SK-N-MC (cell line): Measurements from ENCODE around the gene LYSMD4.

Experiments
- DNase-seq: peaks from one replicate; pipeline ENCODE4 v3.0.0-alpha.2; 2011; ENCODE audit warnings: low read depth, low spot score
- H3K27ac ChIP-seq: fragments of 200-600 bp; sonication (generic); 2 replicates; pipeline ENCODE4 v1.5.1; 2016; ENCODE audit warnings: mixed run types
- H3K36me3 ChIP-seq: fragments of 200-600 bp; sonication (generic); 2 replicates; pipeline ENCODE4 v1.6.1; 2017; ENCODE audit warnings: antibody characterized with exemption, low read length, mixed read lengths; ENCODE audit not compliant: insufficient read depth
- H3K4me3 ChIP-seq: fragments of 200-600 bp; sonication (generic); 2 replicates; pipeline ENCODE4 v1.5.1; 2016
- H3K9ac ChIP-seq: fragments of 200-600 bp; sonication (generic); 2 replicates; pipeline ENCODE4 v1.8.0; 2017; ENCODE audit warnings: mixed run types, mixed read lengths; ENCODE audit not compliant: insufficient read length
- H3K9me3 ChIP-seq: fragments of 200-600 bp; sonication (generic); 2 replicates; pipeline ENCODE4 v1.6.1; 2017; ENCODE audit warnings: low read depth, mild to moderate bottlenecking, antibody characterized with exemption, low read length, moderate library complexity, mixed read lengths
- EZH2 ChIP-seq: fragments of 200-600 bp; sonication (generic); IDR thresholded peaks from one replicate; pipeline ENCODE4 v1.6.1; 2017; ENCODE audit warnings: antibody characterized with exemption
- FOXP2 ChIP-seq: optimal IDR thresholded peaks from 2 replicates; pipeline ENCODE3; 2011; ENCODE audit warnings: mild to moderate bottlenecking, moderate library complexity; ENCODE audit not compliant: insufficient read depth; ENCODE audit errors: extremely low read length, control extremely low read depth
- POLR2AphosphoS5 ChIP-seq: IDR thresholded peaks from 2 replicates; pipeline ENCODE4 v1.6.1; 2012; ENCODE audit warnings: mild to moderate bottlenecking, low read depth, low read length, borderline replicate concordance

The LYSMD4 gene

GRCh38 chr15:99712415-99712814 lies 20.8 kb downstream of the LYSMD4 start:
- H3K36me3 ChIP-seq: peaks cover 36% of the 10 kb centered on the region
- no peaks in the 10 kb centered on the region for H3K9me3 ChIP-seq
- DNase-seq: no peak
- H3K4me3 ChIP-seq: no peak overlapping the region
- TF ChIP-seq EZH2 (no peak), POLR2AphosphoS5 (no peak), FOXP2 (no peak)
- no peak overlapping the region for H3K9ac ChIP-seq
- H3K27ac ChIP-seq: no peak overlapping the region

- H3K4me3 ChIP-seq: no peak overlapping the region
- no peak overlapping the region for H3K27ac ChIP-seq
- no peak for DNase-seq
- H3K9ac ChIP-seq: no peak overlapping the region
- H3K36me3 ChIP-seq: peaks cover 36% of the 10 kb centered on the region
- no peak for TF ChIP-seq POLR2AphosphoS5
- TF ChIP-seq EZH2: no peak
- TF ChIP-seq FOXP2: no peak
- H3K9me3 ChIP-seq: no peaks in the 10 kb centered on the region
Measured at GRCh38 chr15:99711625-99712024, 21.6 kb downstream of the LYSMD4 start.

GRCh38 chr15:99709243-99709986 lies 23.8 kb downstream of the LYSMD4 start:
- Histone ChIP-seq H3K36me3 (peaks cover 25% of the 10 kb centered on the region), H3K4me3 (no peak overlapping the region), H3K27ac (no peak overlapping the region), H3K9me3 (no peaks in the 10 kb centered on the region), H3K9ac (no peak overlapping the region)
- no peak for DNase-seq
- no peak for TF ChIP-seq POLR2AphosphoS5
- TF ChIP-seq FOXP2: no peak
- no peak for TF ChIP-seq EZH2

- no peak for DNase-seq
- no peak overlapping the region for H3K9ac ChIP-seq
- peaks cover 25% of the 10 kb centered on the region for H3K36me3 ChIP-seq
Measured at GRCh38 chr15:99708563-99708962, 24.7 kb downstream of the LYSMD4 start.

GRCh38 chr15:99707473-99708270 lies 25.6 kb downstream of the LYSMD4 start:
- DNase-seq: no peak
- Histone ChIP-seq H3K9ac (peak overlapping the region; percentile 28), H3K36me3 (peaks cover 20% of the 10 kb centered on the region; the same call in 1 of the 2 replicates), H3K27ac (no peak overlapping the region), H3K4me3 (no peak overlapping the region; the same call in 1 of the 2 replicates), H3K9me3 (no peaks in the 10 kb centered on the region)
- TF ChIP-seq POLR2AphosphoS5: no peak
- TF ChIP-seq EZH2: no peak
- no peak for TF ChIP-seq FOXP2

More at GRCh38 chr15:99708563-99708962, 24.7 kb downstream of the LYSMD4 start:
- no peaks in the 10 kb centered on the region for H3K9me3 ChIP-seq
- H3K27ac ChIP-seq: no peak overlapping the region
- no peak for TF ChIP-seq FOXP2
- TF ChIP-seq EZH2: no peak
- TF ChIP-seq POLR2AphosphoS5: no peak
- no peak overlapping the region for H3K4me3 ChIP-seq

GRCh38 chr15:99706557-99707303 lies 26.5 kb downstream of the LYSMD4 start:
- no peak for DNase-seq
- H3K9ac ChIP-seq: peak overlapping the region; percentile 28
- TF ChIP-seq POLR2AphosphoS5 (no peak), FOXP2 (no peak), EZH2 (no peak)
- H3K4me3 ChIP-seq: no peak overlapping the region; the same call in 1 of the 2 replicates
- no peaks in the 10 kb centered on the region for H3K9me3 ChIP-seq
- H3K36me3 ChIP-seq: peaks cover 13% of the 10 kb centered on the region; the same call in 1 of the 2 replicates
- H3K27ac ChIP-seq: no peak overlapping the region

GRCh38 chr15:99704444-99704838 lies 28.8 kb downstream of the LYSMD4 start:
- no peak overlapping the region for H3K4me3 ChIP-seq
- no peaks in the 10 kb centered on the region for H3K36me3 ChIP-seq
- DNase-seq: peak; percentile 84
- peak overlapping the region; percentile 90 for H3K27ac ChIP-seq
- TF ChIP-seq POLR2AphosphoS5 (no peak), FOXP2 (no peak), EZH2 (no peak)
- no peaks in the 10 kb centered on the region for H3K9me3 ChIP-seq
- H3K9ac ChIP-seq: peak overlapping the region; percentile 63
